Astrocyte (in vitro differentiated cells and primary cell): ENCODE data around the gene RAPGEF4. TPM values are rescaled to one million over a fixed set of nuclear protein-coding genes. Genes with fewer than 3 reads are reported as not detected.

ENCODE experiments used
- DNase-seq: peaks from one replicate; pipeline ENCODE4 v3.0.0-alpha.2; 2010; ENCODE audit warnings: low read depth
- FAIRE-seq: peaks from 2 replicates; lab custom pipeline; 2011; peaks lifted over from hg19 to GRCh38; lab: Jason Lieb, UNC
- H2AFZ ChIP-seq: 2 replicates; pipeline ENCODE4 v1.6.0; 2012; ENCODE audit warnings: low read depth, low read length, inconsistent platforms
- H3K27ac ChIP-seq: 2 replicates; pipeline ENCODE4 v1.5.1; 2011; ENCODE audit warnings: low read depth, low read length, inconsistent platforms
- H3K27me3 ChIP-seq: 2 replicates; pipeline ENCODE4 v1.6.0; 2011; ENCODE audit warnings: low read length, inconsistent platforms; ENCODE audit not compliant: insufficient read depth
- H3K36me3 ChIP-seq: 2 replicates; pipeline ENCODE4 v1.5.1; 2011; ENCODE audit warnings: low read length, inconsistent platforms; ENCODE audit not compliant: insufficient read depth
- H3K4me1 ChIP-seq: 2 replicates; pipeline ENCODE4 v1.5.1; 2011; ENCODE audit warnings: low read length, inconsistent platforms; ENCODE audit not compliant: insufficient read depth
- H3K4me2 ChIP-seq: 2 replicates; pipeline ENCODE4 v1.6.0; 2012; ENCODE audit warnings: low read length, inconsistent platforms
- H3K4me3 ChIP-seq: 2 replicates; pipeline ENCODE4 v1.5.1; 2011; ENCODE audit warnings: low read depth, mild to moderate bottlenecking, low read length, inconsistent platforms; ENCODE audit not compliant: insufficient read depth
- H3K79me2 ChIP-seq: 2 replicates; pipeline ENCODE4 v1.6.0; 2012; ENCODE audit warnings: mild to moderate bottlenecking, low read length, inconsistent platforms; ENCODE audit not compliant: insufficient read depth
- H3K9ac ChIP-seq: 2 replicates; pipeline ENCODE4 v1.6.0; 2012; ENCODE audit warnings: mild to moderate bottlenecking, low read length, inconsistent platforms
- H3K9me3 ChIP-seq: 2 replicates; pipeline ENCODE4 v1.5.1; 2012; ENCODE audit warnings: low read depth, mild to moderate bottlenecking, low read length, inconsistent platforms; ENCODE audit not compliant: insufficient read depth
- H4K20me1 ChIP-seq: 2 replicates; pipeline ENCODE4 v1.6.0; 2012; ENCODE audit warnings: low read length, inconsistent platforms; ENCODE audit not compliant: insufficient read depth
- H3K27ac Mint-ChIP-seq: one replicate; pipeline ENCODE4 v1.8.0; 2021; ENCODE audit warnings: mild to moderate bottlenecking, mixed read lengths; ENCODE audit not compliant: unreplicated experiment
- H3K27me3 Mint-ChIP-seq: one replicate; pipeline ENCODE4 v1.8.0; 2021; ENCODE audit warnings: low read depth, mixed read lengths; ENCODE audit not compliant: unreplicated experiment
- H3K36me3 Mint-ChIP-seq: one replicate; pipeline ENCODE4 v1.8.0; 2021; ENCODE audit warnings: low read depth, mixed read lengths; ENCODE audit not compliant: unreplicated experiment
- H3K4me1 Mint-ChIP-seq: one replicate; pipeline ENCODE4 v1.8.0; 2021; ENCODE audit warnings: low read depth, mixed read lengths; ENCODE audit not compliant: unreplicated experiment
- H3K4me3 Mint-ChIP-seq: one replicate; pipeline ENCODE4 v1.8.0; 2021; ENCODE audit warnings: mild to moderate bottlenecking, moderate library complexity, mixed read lengths; ENCODE audit not compliant: unreplicated experiment
- H3K9me3 Mint-ChIP-seq: one replicate; pipeline ENCODE4 v1.8.0; 2021; ENCODE audit warnings: mild to moderate bottlenecking, mixed read lengths; ENCODE audit not compliant: unreplicated experiment
- CTCF ChIP-seq: IDR thresholded peaks from 2 replicates; pipeline ENCODE4 v1.5.1; 2011; ENCODE audit warnings: low read depth, mild to moderate bottlenecking, inconsistent platforms, low read length, moderate library complexity; ENCODE audit not compliant: insufficient read depth
- EZH2 ChIP-seq: IDR thresholded peaks from 2 replicates; pipeline ENCODE4 v1.6.1; 2012; ENCODE audit warnings: mild to moderate bottlenecking, low read length, inconsistent platforms; ENCODE audit not compliant: insufficient read depth
- total RNA-seq: library from RNA; stranded (reverse); gene quantifications from 2 replicates; pipeline ENCODE4 v1.2.1, GENCODE V29; 2021

Gene RAPGEF4
- total RNA-seq, 1 donor from 2014 or later: 1.1 TPM

GRCh38 chr2:172704072-172704936 lies 31.3 kb upstream of the RAPGEF4 start:
- H3K27me3 Mint-ChIP-seq: no peaks in the 10 kb centered on the region
- H3K27ac Mint-ChIP-seq: no peak overlapping the region
- Histone ChIP-seq H3K4me1 (peaks cover 14% of the 10 kb centered on the region), H4K20me1 (no peaks in the 10 kb centered on the region), H3K4me2 (no peak overlapping the region), H3K9ac (no peak overlapping the region), H3K27ac (no peak overlapping the region), H3K9me3 (no peaks in the 10 kb centered on the region), H2AFZ (no peak overlapping the region), H3K27me3 (no peaks in the 10 kb centered on the region), H3K4me3 (no peak overlapping the region), H3K79me2 (no peaks in the 10 kb centered on the region), H3K36me3 (no peaks in the 10 kb centered on the region)
- H3K9me3 Mint-ChIP-seq: peaks cover 2% of the 10 kb centered on the region
- no peaks in the 10 kb centered on the region for H3K36me3 Mint-ChIP-seq
- no peak overlapping the region for H3K4me3 Mint-ChIP-seq
- TF ChIP-seq EZH2 (no peak), CTCF (peak; percentile 54)
- H3K4me1 Mint-ChIP-seq: peaks cover 5% of the 10 kb centered on the region
- no peak for FAIRE-seq
- DNase-seq: no peak

GRCh38 chr2:172705352-172705751 lies 30.3 kb upstream of the RAPGEF4 start:
- H3K4me1 ChIP-seq: peaks cover 15% of the 10 kb centered on the region
- H3K4me2 ChIP-seq: no peak overlapping the region
- FAIRE-seq (no peak), DNase-seq (no peak)
- no peak overlapping the region for H3K4me3 ChIP-seq
- H4K20me1 ChIP-seq: no peaks in the 10 kb centered on the region
- Mint-ChIP-seq H3K9me3 (peaks cover 2% of the 10 kb centered on the region), H3K27me3 (no peaks in the 10 kb centered on the region), H3K36me3 (no peaks in the 10 kb centered on the region), H3K4me1 (peaks cover 8% of the 10 kb centered on the region), H3K4me3 (no peak overlapping the region), H3K27ac (no peak overlapping the region)
- no peak overlapping the region for H2AFZ ChIP-seq
- H3K9me3 ChIP-seq: no peaks in the 10 kb centered on the region
- no peak overlapping the region for H3K27ac ChIP-seq
- H3K9ac ChIP-seq: no peak overlapping the region
- H3K79me2 ChIP-seq: no peaks in the 10 kb centered on the region
- H3K27me3 ChIP-seq: no peaks in the 10 kb centered on the region
- TF ChIP-seq EZH2: no peak
- no peak for TF ChIP-seq CTCF
- no peaks in the 10 kb centered on the region for H3K36me3 ChIP-seq

- Histone ChIP-seq H3K9ac (no peak overlapping the region), H3K27me3 (no peaks in the 10 kb centered on the region), H3K36me3 (no peaks in the 10 kb centered on the region), H3K4me2 (no peak overlapping the region), H3K4me1 (peaks cover 10% of the 10 kb centered on the region), H3K4me3 (no peak overlapping the region), H3K9me3 (no peaks in the 10 kb centered on the region), H3K79me2 (no peaks in the 10 kb centered on the region), H3K27ac (no peak overlapping the region), H2AFZ (no peak overlapping the region), H4K20me1 (no peaks in the 10 kb centered on the region)
- Mint-ChIP-seq H3K36me3 (no peaks in the 10 kb centered on the region), H3K4me1 (peaks cover 5% of the 10 kb centered on the region), H3K27me3 (no peaks in the 10 kb centered on the region), H3K4me3 (no peak overlapping the region), H3K9me3 (no peaks in the 10 kb centered on the region), H3K27ac (no peak overlapping the region)
- TF ChIP-seq CTCF: no peak
- no peak for TF ChIP-seq EZH2
- FAIRE-seq (no peak), DNase-seq (no peak)
Observed at GRCh38 chr2:172708247-172708646, 27.4 kb upstream of the RAPGEF4 start.
